HepG2 (cell line): ENCODE data around the gene PPIP5K2. TPM values are rescaled to one million over a fixed set of nuclear protein-coding genes. Genes with fewer than 3 reads are reported as not detected.
A peak's percentile ranks its signal among the peaks of the same experiment; 100 is the strongest.

Experiments used
- ATAC-seq: fragments of 200-7000 bp; cut with Tn5 transposase; 3 replicates; pipeline ENCODE4 v1.9.1; 2020; ENCODE audit warnings: mild to moderate bottlenecking, moderate library complexity
- BruUV-seq: library from RNA; stranded (reverse); fragments of 400-500 nt; replicated peaks from 2 replicates; lab custom pipeline; 2021; lab: Mats Ljungman, UMichigan
- CTCF ChIA-PET: fragments of 300-600 bp; formaldehyde crosslinking; extraction: SDS; loops from one replicate; lab custom pipeline; 2021; ENCODE audit warnings: low total read pairs, inconsistent platforms, low intra/inter-chr PET ratio; lab: Yijun Ruan, JAX
- POLR2A ChIA-PET: fragments of 350-600 bp; sonication (Branson Sonifier 250); formaldehyde crosslinking; loops from one replicate; lab custom pipeline; 2020; ENCODE audit warnings: antibody characterized with exemption, inconsistent platforms; lab: Yijun Ruan, JAX
- DNase-seq: peaks from one replicate; pipeline ENCODE4 v3.0.0-alpha.2; 2015; ENCODE audit warnings: low spot score
- FAIRE-seq: peaks from 3 replicates; lab custom pipeline; 2011; peaks lifted over from hg19 to GRCh38; lab: Jason Lieb, UNC
- H2AFZ ChIP-seq: one replicate; pipeline ENCODE4 v1.6.1; 2011; ENCODE audit warnings: low read length, inconsistent platforms
- H3K27ac ChIP-seq: fragments of 300-600 bp; 3 replicates; pipeline ENCODE4 v1.8.0; 2011; ENCODE audit warnings: mixed run types, mild to moderate bottlenecking, mixed read lengths, low read length, inconsistent platforms; ENCODE audit not compliant: insufficient read depth; ENCODE audit errors: extremely low read length
- H3K27me3 ChIP-seq, 2 experiments: fragments of 200-600 bp in 1 of 2; 2 replicates in 1 of 2; 3 replicates in 1 of 2; pipeline versions ENCODE4 v1.6.0 to v1.8.0; 2011; ENCODE audit warnings: low read length in 2 of 2, mild to moderate bottlenecking in 2 of 2, moderate library complexity in 2 of 2, inconsistent platforms in 1 of 2; ENCODE audit not compliant: insufficient read depth in 2 of 2, control insufficient read depth in 1 of 2
- H3K36me3 ChIP-seq, 2 experiments: fragments of 200-600 bp in 1 of 2; replicated peaks in 1 of 2; 2 replicates in 1 of 2; 3 replicates in 1 of 2; pipeline versions ENCODE4 v1.5.1 to v1.8.0; 2011; ENCODE audit warnings: low read length in 2 of 2, inconsistent platforms in 1 of 2; ENCODE audit not compliant: insufficient read depth in 2 of 2, control insufficient read depth in 1 of 2
- H3K4me1 ChIP-seq: 2 replicates; pipeline ENCODE4 v1.5.1; 2012; ENCODE audit warnings: low read length, inconsistent platforms; ENCODE audit not compliant: insufficient read depth
- H3K4me2 ChIP-seq: 2 replicates; pipeline ENCODE4 v1.6.0; 2011; ENCODE audit warnings: low read depth, low read length, inconsistent platforms
- H3K4me3 ChIP-seq, 3 experiments: fragments of 200-600 bp in 1 of 3; sonication (generic), shearing (Covaris generic) in 1 of 3; replicated peaks in 1 of 3; 2 replicates each; pipeline ENCODE4 v1.5.1; 2011 to 2016; ENCODE audit warnings: low read length in 3 of 3, inconsistent platforms in 2 of 3, low read depth in 2 of 3, mild to moderate bottlenecking in 2 of 3, control low read depth in 1 of 3, mixed read lengths in 1 of 3; ENCODE audit not compliant: insufficient read depth in 1 of 3
- H3K79me2 ChIP-seq: one replicate; pipeline ENCODE4 v1.6.1; 2011; ENCODE audit warnings: low read length, inconsistent platforms; ENCODE audit not compliant: insufficient read depth
- H3K9ac ChIP-seq: 2 replicates; pipeline ENCODE4 v1.6.0; 2011; ENCODE audit warnings: mild to moderate bottlenecking, low read depth, low read length, inconsistent platforms; ENCODE audit not compliant: insufficient read depth
- H3K9me3 ChIP-seq: 2 replicates; pipeline ENCODE4 v1.5.1; 2012; ENCODE audit warnings: mild to moderate bottlenecking, low read length
- H4K20me1 ChIP-seq: 2 replicates; pipeline ENCODE4 v1.6.0; 2011; ENCODE audit warnings: inconsistent platforms, mild to moderate bottlenecking, low read length, moderate library complexity; ENCODE audit not compliant: insufficient read depth
- CHD4 ChIP-seq: fragments of 200-600 bp; sonication (generic); IDR thresholded peaks from 2 replicates; pipeline ENCODE4 v1.7.0; 2017; ENCODE audit warnings: mild to moderate bottlenecking, low read length, borderline replicate concordance
- GLI4 ChIP-seq: sonication (generic); formaldehyde crosslinking; IDR thresholded peaks from 2 replicates; pipeline ENCODE4 v1.5.1; 2020; ENCODE audit warnings: missing genetic modification reagents, mild to moderate bottlenecking, moderate library complexity, borderline replicate concordance
- KAT2B ChIP-seq: fragments of 150-350 bp; IDR thresholded peaks from 2 replicates; pipeline ENCODE4 v1.6.1; 2014; ENCODE audit warnings: low read depth, low read length, borderline replicate concordance
- PAWR ChIP-seq: sonication (generic); formaldehyde crosslinking; IDR thresholded peaks from 2 replicates; pipeline ENCODE4 v1.4.0; 2020; ENCODE audit warnings: missing genetic modification reagents, mild to moderate bottlenecking, borderline replicate concordance
- POGZ ChIP-seq: sonication (generic); formaldehyde crosslinking; IDR thresholded peaks from 2 replicates; pipeline ENCODE4 v1.4.0; 2020; ENCODE audit warnings: mild to moderate bottlenecking, missing genetic modification reagents
- STAG1 ChIP-seq: sonication (generic); formaldehyde crosslinking; IDR thresholded peaks from 2 replicates; pipeline ENCODE4 v1.4.0; 2020; ENCODE audit warnings: missing genetic modification reagents
- ZBTB44 ChIP-seq: sonication (generic); formaldehyde crosslinking; IDR thresholded peaks from 2 replicates; pipeline ENCODE4 v1.4.0; 2020; ENCODE audit warnings: missing genetic modification reagents
- ZBTB7A ChIP-seq: sonication (generic); formaldehyde crosslinking; IDR thresholded peaks from 2 replicates; pipeline ENCODE4 v1.8.0; 2022; ENCODE audit warnings: mild to moderate bottlenecking, missing genetic modification reagents
- ZNF615 ChIP-seq: sonication (generic); formaldehyde crosslinking; IDR thresholded peaks from 2 replicates; pipeline ENCODE4 v1.5.0; 2020; ENCODE audit warnings: mild to moderate bottlenecking, missing genetic modification reagents, borderline replicate concordance
- ZNF7 ChIP-seq: IDR thresholded peaks from 2 replicates; pipeline ENCODE4 v1.6.1; 2016; ENCODE audit warnings: missing biosample characterization, missing genetic modification reagents
- ZNF782 ChIP-seq: sonication (generic); formaldehyde crosslinking; IDR thresholded peaks from 2 replicates; pipeline ENCODE4 v1.4.0; 2020; ENCODE audit warnings: missing genetic modification reagents, mild to moderate bottlenecking, borderline replicate concordance
- WGBS: methylation state at CpG from one replicate; pipeline ENCODE4 v1.1.6; 2017; ENCODE audit warnings: low lambda C conversion rate; 5-methylcytosine and 5-hydroxymethylcytosine counted together
- in situ Hi-C: cut with HindIII; loops from 2 replicates; pipeline ENCODE4 v1.10.0; 2017; ENCODE audit warnings: low pct_unique_long_range_greater_than_20kb; ENCODE audit not compliant: extremely low pct_ligation_motif_present
- intact Hi-C: fragments of 100-400 bp; cut with micrococcal nuclease; formaldehyde crosslinking; loops from one replicate; pipeline ENCODE4 v1.10.0; 2022; ENCODE audit not compliant: unreplicated experiment
- polyA plus RNA-seq, 8 experiments: library from polyadenylated mRNA; depleted of rRNA in 3 of 8; stranded (reverse) in 7 of 8; unstranded in 1 of 8; fragments of >200 nt; fragmentation: Illumina TruSeq in 4 of 8; extraction: Trizol in 4 of 8; gene quantifications; 2 replicates each; pipeline versions ENCODE4 v1.2.1 to v1.2.3, GENCODE V29; 2011 to 2016; ENCODE audit warnings: low read depth in 4 of 8, missing spikeins in 1 of 8, mixed read lengths in 1 of 8; ENCODE audit not compliant: insufficient read depth in 1 of 8
- total RNA-seq, 5 experiments: library from RNA; depleted of rRNA; stranded (reverse); fragments of >200 nt; fragmentation: Illumina TruSeq; extraction: Trizol; gene quantifications; 2 replicates each; pipeline ENCODE4 v1.2.3, GENCODE V29; 2016; ENCODE audit warnings: low read depth in 1 of 5
- TF ChIP-seq, protein P1 (sequence below): sonication (generic); formaldehyde crosslinking; IDR thresholded peaks from 2 replicates; pipeline ENCODE4 v1.4.0; 2020; ENCODE audit warnings: missing genetic modification reagents
- TF ChIP-seq, protein P2 (sequence below): sonication (generic); formaldehyde crosslinking; IDR thresholded peaks from 2 replicates; pipeline ENCODE4 v1.5.1; 2020; ENCODE audit warnings: missing genetic modification reagents, mild to moderate bottlenecking, borderline replicate concordance

Gene PPIP5K2
- total and polyA plus RNA-seq, 2 of the 13 experiments (the other 11 are each of a cell fraction or from before 2014, with no cell fraction given): 19.7 to 45.6 TPM

- no peaks in the 10 kb centered on the region for H3K27me3 ChIP-seq
- BruUV-seq: no TSS peak
- DNase-seq: no peak
- H2AFZ ChIP-seq: no peak overlapping the region
- H3K4me1 ChIP-seq: peaks cover 5% of the 10 kb centered on the region; the same call in 1 of the 2 replicates
- H3K4me2 ChIP-seq: no peak overlapping the region
- H3K9me3 ChIP-seq: no peaks in the 10 kb centered on the region
- WGBS: 95% methylated on average over 2 of the region's 2 CpGs
- no peak overlapping the region for H3K4me3 ChIP-seq
- no peaks in the 10 kb centered on the region for H4K20me1 ChIP-seq
- ChIA-PET CTCF (no interaction called here), POLR2A (no interaction called here)
- no peak for FAIRE-seq
- intact Hi-C loops: loop anchor here (10.0 kb wide), 1 partner anchor 356 kb away; the partner anchor contains the start of gene PAM
- TF ChIP-seq ZNF7 (CRISPR knock-in tag) (peak; percentile 77), KAT2B (no peak)
- TF ChIP-seq, protein P1, sequence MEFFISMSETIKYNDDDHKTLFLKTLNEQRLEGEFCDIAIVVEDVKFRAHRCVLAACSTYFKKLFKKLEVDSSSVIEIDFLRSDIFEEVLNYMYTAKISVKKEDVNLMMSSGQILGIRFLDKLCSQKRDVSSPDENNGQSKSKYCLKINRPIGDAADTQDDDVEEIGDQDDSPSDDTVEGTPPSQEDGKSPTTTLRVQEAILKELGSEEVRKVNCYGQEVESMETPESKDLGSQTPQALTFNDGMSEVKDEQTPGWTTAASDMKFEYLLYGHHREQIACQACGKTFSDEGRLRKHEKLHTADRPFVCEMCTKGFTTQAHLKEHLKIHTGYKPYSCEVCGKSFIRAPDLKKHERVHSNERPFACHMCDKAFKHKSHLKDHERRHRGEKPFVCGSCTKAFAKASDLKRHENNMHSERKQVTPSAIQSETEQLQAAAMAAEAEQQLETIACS (CRISPR knock-in tag): no peak
- H3K27ac ChIP-seq: no peak overlapping the region
- in situ Hi-C loops: no loop called here
- H3K9ac ChIP-seq: no peak overlapping the region
- no peaks in the 10 kb centered on the region for H3K36me3 ChIP-seq
- no peak for ATAC-seq
- H3K79me2 ChIP-seq: peaks cover 2% of the 10 kb centered on the region
Measured at GRCh38 chr5:103110403-103110802, 9.7 kb upstream of the PPIP5K2 start.

GRCh38 chr5:103111468-103111867, 8.6 kb upstream of the PPIP5K2 start:
- WGBS: 97% methylated on average over 2 of the region's 2 CpGs
- no TSS peak for BruUV-seq
- H2AFZ ChIP-seq: no peak overlapping the region
- H3K4me3 ChIP-seq: no peak overlapping the region
- peaks cover 5% of the 10 kb centered on the region; the same call in 1 of the 2 replicates for H3K4me1 ChIP-seq
- peaks cover 9% of the 10 kb centered on the region for H3K79me2 ChIP-seq
- no peaks in the 10 kb centered on the region for H3K36me3 ChIP-seq
- in situ Hi-C loops (no loop called here), intact Hi-C loops (loop anchor here (10.0 kb wide), 1 partner anchor 357 kb away; the partner anchor contains the start of gene PAM)
- H4K20me1 ChIP-seq: no peaks in the 10 kb centered on the region
- POLR2A ChIA-PET: no interaction called here
- no peaks in the 10 kb centered on the region for H3K27me3 ChIP-seq
- H3K9me3 ChIP-seq: no peaks in the 10 kb centered on the region
- no peak for DNase-seq
- no peak overlapping the region for H3K9ac ChIP-seq
- FAIRE-seq: no peak
- CTCF ChIA-PET: no interaction called here
- no peak for ATAC-seq
- H3K27ac ChIP-seq: no peak overlapping the region
- H3K4me2 ChIP-seq: no peak overlapping the region
- no peak for TF ChIP-seq CHD4
- no peak for TF ChIP-seq POGZ (CRISPR knock-in tag)
- TF ChIP-seq ZNF782: no peak
- no peak for TF ChIP-seq GLI4
- TF ChIP-seq ZBTB7A (CRISPR knock-in tag): no peak
- no peak for TF ChIP-seq STAG1 (CRISPR knock-in tag)
- TF ChIP-seq PAWR (CRISPR knock-in tag): no peak
- no peak for TF ChIP-seq ZNF615
- no peak for TF ChIP-seq ZBTB44 (CRISPR knock-in tag)
- TF ChIP-seq, protein P2, sequence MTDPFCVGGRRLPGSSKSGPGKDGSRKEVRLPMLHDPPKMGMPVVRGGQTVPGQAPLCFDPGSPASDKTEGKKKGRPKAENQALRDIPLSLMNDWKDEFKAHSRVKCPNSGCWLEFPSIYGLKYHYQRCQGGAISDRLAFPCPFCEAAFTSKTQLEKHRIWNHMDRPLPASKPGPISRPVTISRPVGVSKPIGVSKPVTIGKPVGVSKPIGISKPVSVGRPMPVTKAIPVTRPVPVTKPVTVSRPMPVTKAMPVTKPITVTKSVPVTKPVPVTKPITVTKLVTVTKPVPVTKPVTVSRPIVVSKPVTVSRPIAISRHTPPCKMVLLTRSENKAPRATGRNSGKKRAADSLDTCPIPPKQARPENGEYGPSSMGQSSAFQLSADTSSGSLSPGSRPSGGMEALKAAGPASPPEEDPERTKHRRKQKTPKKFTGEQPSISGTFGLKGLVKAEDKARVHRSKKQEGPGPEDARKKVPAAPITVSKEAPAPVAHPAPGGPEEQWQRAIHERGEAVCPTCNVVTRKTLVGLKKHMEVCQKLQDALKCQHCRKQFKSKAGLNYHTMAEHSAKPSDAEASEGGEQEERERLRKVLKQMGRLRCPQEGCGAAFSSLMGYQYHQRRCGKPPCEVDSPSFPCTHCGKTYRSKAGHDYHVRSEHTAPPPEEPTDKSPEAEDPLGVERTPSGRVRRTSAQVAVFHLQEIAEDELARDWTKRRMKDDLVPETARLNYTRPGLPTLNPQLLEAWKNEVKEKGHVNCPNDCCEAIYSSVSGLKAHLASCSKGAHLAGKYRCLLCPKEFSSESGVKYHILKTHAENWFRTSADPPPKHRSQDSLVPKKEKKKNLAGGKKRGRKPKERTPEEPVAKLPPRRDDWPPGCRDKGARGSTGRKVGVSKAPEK (CRISPR knock-in tag): no peak
